NOMO-1 (cell line): ENCODE results near the gene TBC1D23.
A peak's percentile ranks its signal among the peaks of the same experiment; 100 is the strongest.
"Not testable (repeated sequence)": the region's sequence is repeated elsewhere in the genome, so short reads cannot be mapped to it uniquely, and the experiment has no call there.

Experiments
- DNase-seq, 2 experiments: peaks; one replicate each; lab custom pipeline; 2025; ENCODE audit not compliant: unreplicated experiment in 2 of 2; lab: John Stamatoyannopoulos, UW

TBC1D23 gene

DNA sequence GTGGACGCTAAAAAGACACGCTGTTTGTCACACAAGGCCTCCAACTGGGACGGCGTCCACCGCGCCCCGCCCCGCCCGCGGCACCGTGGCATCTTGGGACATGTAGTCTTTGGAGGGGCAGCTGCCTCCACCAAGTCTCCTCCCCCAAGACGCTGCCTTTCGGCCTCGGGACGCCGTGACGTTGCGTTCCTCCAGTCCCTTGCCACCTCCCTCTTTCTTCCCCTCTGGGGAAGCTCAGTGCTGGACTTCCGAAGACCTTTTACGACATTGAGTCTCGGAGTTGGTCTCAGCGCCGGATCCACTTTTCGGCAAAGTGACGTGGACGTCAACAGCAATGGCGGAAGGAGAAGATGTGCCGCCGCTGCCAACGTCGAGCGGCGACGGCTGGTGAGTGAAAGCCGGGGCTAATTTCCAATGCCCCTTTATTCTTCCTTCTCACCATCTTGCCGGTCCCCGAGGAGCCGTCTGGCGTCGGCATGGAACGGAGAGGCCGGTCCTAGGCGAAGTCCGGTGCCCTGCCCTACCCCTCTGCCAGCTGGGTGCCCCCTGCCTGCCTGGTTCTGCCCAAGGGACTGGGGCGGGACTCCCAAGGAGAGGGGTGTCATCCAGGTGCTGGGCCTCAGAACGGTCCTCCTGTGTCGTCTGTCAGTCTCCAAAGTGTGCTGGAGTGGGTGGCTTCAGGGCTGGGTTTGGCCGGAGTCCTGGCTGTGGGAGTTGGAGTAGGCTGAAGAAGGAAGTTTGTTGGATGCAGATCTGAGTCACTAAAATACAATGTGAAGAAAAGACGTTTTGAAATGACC lies at the start of gene TBC1D23:
Gene TBC1D23, plus strand, starts transcription at position 308 of the 800 bp plus-strand sequence. Its CDS starts 27 bp downstream, at position 335.
- peak; percentile 99 to 100 for DNase-seq

GRCh38 chr3:100213891-100214573 lies 46.8 kb upstream of the TBC1D23 start:
- DNase-seq, result no peak

- DNase-seq, result no peak
Measured at GRCh38 chr3:100214574-100214964, 46.2 kb upstream of the TBC1D23 start.

GRCh38 chr3:100216713-100217112 lies 44.1 kb upstream of the TBC1D23 start:
- DNase-seq, result no peak

- DNase-seq, result peak in 1 of 2 experiments; percentile 6
Measured at GRCh38 chr3:100221159-100221558, 39.6 kb upstream of the TBC1D23 start.

GRCh38 chr3:100225193-100225592 lies 35.6 kb upstream of the TBC1D23 start:
- no peak for DNase-seq

GRCh38 chr3:100225883-100226282 lies 34.9 kb upstream of the TBC1D23 start:
- DNase-seq, result no peak

- DNase-seq, result no peak
Measured at GRCh38 chr3:100226712-100227429, 33.9 kb upstream of the TBC1D23 start.

GRCh38 chr3:100227511-100227921 lies 33.3 kb upstream of the TBC1D23 start:
- no peak for DNase-seq

DNA sequence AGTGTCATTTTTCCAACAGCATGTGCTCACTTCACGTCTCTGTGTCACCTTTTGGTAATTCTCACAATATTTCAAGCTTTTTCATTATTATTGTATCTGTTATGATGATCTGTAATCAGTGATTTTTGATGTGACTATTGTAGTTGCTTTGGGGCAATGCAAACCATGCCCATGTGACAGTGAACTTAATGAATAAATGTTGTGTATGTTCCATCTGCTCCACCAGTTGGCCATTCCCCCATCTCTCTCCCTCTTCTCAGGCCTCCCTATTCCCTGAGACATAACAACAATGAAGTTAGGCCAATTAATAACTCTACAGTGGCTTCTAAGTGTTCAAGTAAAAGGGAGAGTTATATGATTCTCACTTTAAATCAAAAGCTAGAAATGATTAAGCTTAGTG lies 32.5 kb upstream of the TBC1D23 start:
- DNase-seq, result no peak

DNA sequence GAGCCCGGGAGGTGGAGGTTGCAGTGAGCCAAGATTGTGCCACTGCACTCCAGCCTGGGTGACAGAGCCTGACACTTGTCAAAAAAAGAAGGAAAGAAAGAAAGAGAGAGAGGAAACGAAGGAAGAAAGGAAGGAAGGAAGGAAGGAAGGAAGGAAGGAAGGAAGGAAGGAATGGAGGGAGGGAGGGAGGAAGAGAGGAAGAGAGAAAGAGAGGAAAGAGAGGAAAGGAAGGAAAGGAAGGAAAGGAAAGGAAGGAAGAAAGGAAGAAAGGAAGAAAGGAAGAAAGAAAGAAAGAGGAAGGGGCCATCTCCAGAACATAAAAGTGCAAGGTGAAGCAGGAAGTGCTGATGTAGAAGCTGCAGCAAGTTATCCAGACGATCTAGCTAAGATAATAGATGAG lies 31.6 kb upstream of the TBC1D23 start:
- DNase-seq, result not testable (repeated sequence)

DNA sequence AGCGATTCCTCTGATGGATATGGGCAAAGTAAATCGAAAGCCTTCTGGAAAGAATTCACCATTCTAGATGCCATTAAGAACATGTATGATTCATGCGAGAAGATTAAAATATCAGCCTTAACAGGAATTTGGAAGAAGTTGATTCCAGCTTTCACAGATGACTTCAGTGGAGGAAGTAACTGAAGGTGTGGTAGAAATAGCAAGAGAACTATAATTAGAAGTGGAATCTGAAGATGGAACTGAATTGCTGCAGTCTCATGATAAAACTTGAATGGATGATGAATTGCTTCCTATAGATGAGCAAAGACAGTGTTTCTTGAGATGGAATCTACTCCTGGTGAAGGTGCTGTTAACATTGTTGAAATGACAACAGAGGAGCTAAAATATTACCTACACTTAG lies 30.1 kb upstream of the TBC1D23 start:
- no peak for DNase-seq

- no peak for DNase-seq
Measured at GRCh38 chr3:100231668-100232067, 29.1 kb upstream of the TBC1D23 start.

DNA sequence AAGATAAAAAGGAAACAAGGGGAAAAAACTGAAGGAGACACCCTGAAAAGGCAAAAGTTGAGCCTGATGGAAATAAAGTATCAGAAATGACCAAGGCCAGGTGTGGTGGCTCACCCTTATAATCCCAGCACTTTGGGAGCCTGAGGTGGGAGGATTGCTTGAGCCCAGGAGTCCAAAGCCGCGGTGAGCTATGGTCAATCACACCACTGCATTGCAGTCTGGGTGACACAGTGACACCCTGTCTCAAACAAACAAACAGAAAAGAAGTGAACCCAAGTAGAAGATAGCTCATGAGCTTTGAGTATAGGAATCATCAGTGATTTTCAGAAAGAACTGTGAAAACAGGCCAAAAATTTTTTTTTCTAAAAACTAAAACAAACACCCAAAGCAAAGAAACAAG lies 26.4 kb upstream of the TBC1D23 start:
- no peak for DNase-seq

GRCh38 chr3:100238599-100238998 lies 22.2 kb upstream of the TBC1D23 start:
- no peak for DNase-seq

GRCh38 chr3:100242471-100242870 lies 18.3 kb upstream of the TBC1D23 start:
- DNase-seq, result not testable (repeated sequence)

DNA sequence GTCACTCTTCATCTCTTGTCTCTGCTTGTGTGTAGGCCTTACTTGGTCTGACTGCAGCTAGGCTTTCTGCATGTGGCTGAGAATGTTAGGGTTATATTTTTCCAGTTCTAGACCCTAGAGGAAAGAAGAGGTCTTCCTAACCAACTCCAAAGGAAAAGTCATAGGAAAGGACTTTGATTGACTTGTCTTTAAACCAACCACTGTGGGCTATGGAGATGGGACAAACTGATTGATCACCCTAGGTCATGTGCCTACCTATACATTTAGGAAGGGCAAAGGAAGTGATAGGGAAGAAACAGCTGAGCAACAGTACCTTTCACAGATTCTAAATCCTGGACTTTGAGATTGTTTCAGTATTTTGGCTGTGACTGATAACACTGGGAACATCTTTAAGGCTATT lies 16.5 kb upstream of the TBC1D23 start:
- no peak for DNase-seq

GRCh38 chr3:100245136-100245535 lies 15.7 kb upstream of the TBC1D23 start:
- DNase-seq, result no peak

DNA sequence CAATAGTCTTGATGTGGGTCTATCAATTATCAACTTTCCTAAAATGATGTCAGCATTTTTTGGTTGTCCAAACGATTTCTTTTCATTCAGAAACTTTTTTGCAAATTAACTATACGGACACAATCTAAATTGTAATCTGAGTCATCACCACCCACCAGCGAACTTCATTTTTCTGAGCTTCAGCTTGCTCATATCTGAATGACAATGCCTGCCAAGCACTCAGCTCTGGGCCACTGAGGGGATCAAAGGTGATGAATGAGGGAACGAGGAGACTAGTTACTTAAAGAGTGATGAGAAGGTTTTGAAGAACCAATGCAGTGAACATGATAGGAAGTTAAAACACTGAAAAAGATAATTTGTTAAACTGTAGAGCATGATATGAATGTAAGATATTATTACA lies 14.9 kb upstream of the TBC1D23 start:
- no peak for DNase-seq

- DNase-seq, result no peak
Measured at GRCh38 chr3:100246999-100247398, 13.8 kb upstream of the TBC1D23 start.

DNA sequence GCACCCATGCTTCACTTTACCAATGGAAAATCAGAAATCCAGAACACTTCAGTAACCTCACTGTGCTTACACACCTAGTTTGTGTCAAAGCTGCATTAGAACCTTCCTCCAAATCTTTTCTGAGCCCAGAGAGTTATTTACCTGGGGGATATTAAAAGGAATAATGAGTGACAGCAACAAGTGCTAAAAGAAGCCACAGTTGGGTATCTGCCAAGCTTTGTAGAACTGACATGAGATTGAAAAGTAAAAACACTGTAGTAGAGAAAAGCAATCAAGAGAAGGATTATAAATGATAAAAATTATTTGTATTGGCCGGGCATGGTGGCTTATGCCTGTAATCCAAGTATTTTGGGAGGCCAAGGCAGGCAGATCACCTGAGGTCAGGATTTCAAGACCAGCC lies 8.8 kb upstream of the TBC1D23 start:
- no peak for DNase-seq
